ENCODE measurements around the gene CELF2. TPM values are rescaled to one million over a fixed set of nuclear protein-coding genes. Genes with fewer than 3 reads are reported as not detected.
A peak's percentile ranks its signal among the peaks of the same experiment; 100 is the strongest.

Gene CELF2
- total and polyA plus RNA-seq, 10 donors = 13.5 to 180 (median 105) TPM

GRCh38 chr10:11294831-11295450, 277.3 kb downstream of the CELF2 start:
- Histone ChIP-seq H3K4me1 (peaks cover 0 to 23% (median 0%) of the 10 kb centered on the region in 6 donors), H3K27ac (peak overlapping the region in 5 of 8 donors; percentile 14 to 31 (median 26)), H3K27me3 (replicated peaks in 1 of 7) (no peaks in the 10 kb centered on the region), H3K9me3 (no peaks in the 10 kb centered on the region), H3K4me3 (no peak overlapping the region), H3K36me3 (peaks cover 2 to 100% (median 69%) of the 10 kb centered on the region in 6 donors)
- TF ChIP-seq POLR2AphosphoS5 (IDR thresholded peaks at IDR 0.05) = peak in 1 of 3 donors; percentile 11
- TF ChIP-seq POLR2A (IDR thresholded peaks at IDR 0.05) = no peak
- no peak for TF ChIP-seq CTCF (IDR thresholded peaks at IDR 0.05 in 8 of 11, conservative IDR thresholded peaks at IDR 0.05 in 3 of 11)
- no peak for DNase-seq
- WGBS, 5 donors = 55 to 83% (median 65%) methylated on average over 6 of the region's 6 CpGs
- intact Hi-C loops (cut with DNase I; ENCODE audit: low total_unique reads) = no loop called here

- TF ChIP-seq POLR2AphosphoS5 (IDR thresholded peaks at IDR 0.05) = no peak
- no peak for TF ChIP-seq CTCF (IDR thresholded peaks at IDR 0.05 in 8 of 11, conservative IDR thresholded peaks at IDR 0.05 in 3 of 11)
- no peak for TF ChIP-seq POLR2A (IDR thresholded peaks at IDR 0.05)
- WGBS, 5 donors = 56 to 97% (median 85%) methylated on average over 3 of the region's 3 CpGs
- DNase-seq = no peak
- Histone ChIP-seq H3K4me3 (no peak overlapping the region), H3K9me3 (no peaks in the 10 kb centered on the region), H3K27me3 (replicated peaks in 1 of 7) (no peaks in the 10 kb centered on the region), H3K27ac (peak overlapping the region in 2 of 8 donors; percentile 15 to 31), H3K4me1 (peaks cover 0 to 23% (median 0%) of the 10 kb centered on the region in 6 donors), H3K36me3 (peaks cover 2 to 100% (median 69%) of the 10 kb centered on the region in 6 donors)
- intact Hi-C loops (cut with DNase I; ENCODE audit: low total_unique reads) = no loop called here
Measured at GRCh38 chr10:11295492-11295891, 277.8 kb downstream of the CELF2 start.

- peaks cover 2 to 100% (median 66%) of the 10 kb centered on the region in 6 donors for H3K36me3 ChIP-seq
- peaks cover 0 to 23% (median 0%) of the 10 kb centered on the region in 6 donors for H3K4me1 ChIP-seq
- DNase-seq = no peak
Measured at GRCh38 chr10:11297136-11297535, 279.5 kb downstream of the CELF2 start.

More at GRCh38 chr10:11297136-11297535, 279.5 kb downstream of the CELF2 start:
- Histone ChIP-seq H3K9me3 (no peaks in the 10 kb centered on the region), H3K4me3 (no peak overlapping the region), H3K27me3 (replicated peaks in 1 of 7) (no peaks in the 10 kb centered on the region), H3K27ac (no peak overlapping the region)
- no peak for TF ChIP-seq CTCF (IDR thresholded peaks at IDR 0.05 in 8 of 11, conservative IDR thresholded peaks at IDR 0.05 in 3 of 11)
- TF ChIP-seq POLR2AphosphoS5 (IDR thresholded peaks at IDR 0.05) = peak; percentile 22 to 77 (median 48)
- no peak for TF ChIP-seq POLR2A (IDR thresholded peaks at IDR 0.05)
- intact Hi-C loops (cut with DNase I; ENCODE audit: low total_unique reads) = no loop called here
- 86 to 96% (median 94%) methylated on average over 8 of the region's 8 CpGs for WGBS, 5 donors

All from spleen (tissue), 11 donors.